Thyroid gland (tissue), 4 donors: Measurements from ENCODE around the gene MEDAG. TPM values are rescaled to one million over a fixed set of nuclear protein-coding genes. Genes with fewer than 3 reads are reported as not detected.

ENCODE experiments used
- DNase-seq, 2 donors: peaks; one replicate each; pipeline ENCODE4 v3.0.0-alpha.2; 2019
- H3K27ac ChIP-seq, 3 donors: fragments of 200-600 bp; sonication (generic); 1 replicate in 2 of 3; 2 replicates in 1 of 3; pipeline ENCODE4 v1.5.1; 2016 to 2019; ENCODE audit warnings: mild to moderate bottlenecking in 1 of 3, moderate library complexity in 1 of 3
- H3K27me3 ChIP-seq: fragments of 200-600 bp; sonication (generic); one replicate; pipeline ENCODE4 v1.5.1; 2019
- H3K36me3 ChIP-seq, 2 donors: fragments of 200-600 bp; sonication (generic); one replicate each; pipeline ENCODE4 v1.5.1; 2016 to 2019
- H3K4me1 ChIP-seq, 2 donors: fragments of 200-600 bp; sonication (generic); one replicate each; pipeline ENCODE4 v1.5.1; 2017 to 2019
- H3K4me3 ChIP-seq, 3 donors: fragments of 200-600 bp; sonication (generic); replicated peaks in 1 of 3; 1 replicate in 2 of 3; 2 replicates in 1 of 3; pipeline ENCODE4 v1.5.1; 2016; ENCODE audit warnings: mild to moderate bottlenecking in 1 of 3
- H3K9me3 ChIP-seq: fragments of 200-600 bp; sonication (generic); one replicate; pipeline ENCODE4 v1.5.1; 2017
- CTCF ChIP-seq, 6 experiments: fragments of 200-600 bp in 3 of 6; fragments of 450-650 bp in 3 of 6; sonication (generic) in 3 of 6; IDR thresholded peaks; one replicate each; pipeline ENCODE4 v1.5.1; 2016 to 2019; ENCODE audit warnings: antibody characterized with exemption in 6 of 6, mild to moderate bottlenecking in 2 of 6, inconsistent platforms in 1 of 6, moderate library complexity in 1 of 6
- POLR2A ChIP-seq, 2 donors: fragments of 450-650 bp; IDR thresholded peaks; one replicate each; pipeline ENCODE4 v1.6.1; 2017; ENCODE audit warnings: antibody characterized with exemption in 2 of 2, mild to moderate bottlenecking in 2 of 2, moderate library complexity in 1 of 2
- WGBS, 2 donors: methylation state at CpG; one replicate each; pipeline ENCODE4 v1.1.5; 2017; 5-methylcytosine and 5-hydroxymethylcytosine counted together
- intact Hi-C: fragments of 100-400 bp; cut with DNase I; formaldehyde crosslinking; loops from one replicate; pipeline ENCODE4 v1.15.1; 2023
- total RNA-seq, 4 donors: library from RNA; depleted of rRNA; stranded (reverse); fragments of >200 nt; gene quantifications; one replicate each; pipeline ENCODE4 v1.2.3, GENCODE V29; 2016

MEDAG gene
- total RNA-seq, 4 donors from 2014 or later = 15.2 to 99.7 (median 46.0) TPM

DNA sequence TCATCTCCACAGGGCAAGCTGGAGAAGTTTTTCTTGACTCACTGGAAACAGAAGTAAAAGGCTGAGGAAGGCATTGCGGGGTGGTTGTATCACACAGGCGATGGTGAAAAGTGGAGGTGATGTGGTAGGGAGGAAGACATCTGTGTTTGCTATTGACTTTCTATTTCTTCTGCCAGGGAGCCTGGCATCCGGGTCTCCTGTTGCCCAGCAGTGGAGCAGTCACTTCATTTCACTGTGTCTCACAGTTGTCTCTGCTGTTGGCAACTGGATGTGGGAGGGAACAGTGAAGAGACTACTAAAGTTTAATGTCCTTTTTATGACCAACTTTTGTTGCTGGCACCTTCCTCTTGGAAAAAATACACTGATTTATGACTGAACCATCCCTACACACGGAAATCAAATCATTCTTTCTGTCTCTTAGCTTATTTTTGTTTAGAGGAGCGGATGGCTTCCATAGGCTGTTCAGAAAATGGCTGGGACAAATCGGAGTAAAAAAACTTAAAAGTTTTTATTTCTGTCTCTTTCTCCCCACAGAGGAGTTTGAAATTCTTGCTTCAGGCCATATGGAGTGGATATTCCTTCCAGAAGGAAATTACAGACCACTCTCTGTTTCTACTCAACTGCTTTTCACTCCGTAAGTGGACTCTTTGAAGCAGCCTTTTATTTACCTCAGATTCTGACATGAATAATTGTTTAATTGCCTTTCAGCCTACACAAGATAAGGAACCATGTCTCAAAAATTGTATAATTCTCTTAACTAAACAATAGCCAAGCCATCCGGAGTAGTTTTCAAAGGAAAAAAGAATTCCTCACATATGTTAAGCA is 23.8 kb upstream of the MEDAG start:
- no peak for DNase-seq
- no peak for TF ChIP-seq CTCF (IDR thresholded peaks at IDR 0.05)
- TF ChIP-seq POLR2A (IDR thresholded peaks at IDR 0.05) = no peak
- no peaks in the 10 kb centered on the region for H3K9me3 ChIP-seq
- intact Hi-C loops = no loop called here
- H3K4me3 ChIP-seq = no peak overlapping the region
- no peaks in the 10 kb centered on the region for H3K36me3 ChIP-seq
- no peaks in the 10 kb centered on the region for H3K4me1 ChIP-seq
- peak overlapping the region in 1 of 3 donors; percentile 49 for H3K27ac ChIP-seq
- no peaks in the 10 kb centered on the region for H3K27me3 ChIP-seq
- WGBS, 2 donors = 69 to 77% methylated on average over 8 of the region's 8 CpGs

GRCh38 chr13:30882996-30883766 is 22.9 kb upstream of the MEDAG start:
- H3K4me3 ChIP-seq = no peak overlapping the region
- H3K27ac ChIP-seq = no peak overlapping the region
- H3K4me1 ChIP-seq = no peaks in the 10 kb centered on the region
- 81 to 83% methylated on average over 13 of the region's 13 CpGs for WGBS, 2 donors
- intact Hi-C loops = no loop called here
- no peaks in the 10 kb centered on the region for H3K36me3 ChIP-seq
- H3K9me3 ChIP-seq = no peaks in the 10 kb centered on the region
- DNase-seq = no peak
- H3K27me3 ChIP-seq = no peaks in the 10 kb centered on the region
- TF ChIP-seq CTCF (IDR thresholded peaks at IDR 0.05) (no peak), POLR2A (IDR thresholded peaks at IDR 0.05) (no peak)

GRCh38 chr13:30884543-30884942 is 21.5 kb upstream of the MEDAG start:
- Histone ChIP-seq H3K9me3 (no peaks in the 10 kb centered on the region), H3K4me3 (no peak overlapping the region), H3K36me3 (no peaks in the 10 kb centered on the region), H3K27ac (no peak overlapping the region), H3K27me3 (no peaks in the 10 kb centered on the region), H3K4me1 (no peaks in the 10 kb centered on the region)
- no peak for TF ChIP-seq POLR2A (IDR thresholded peaks at IDR 0.05)
- TF ChIP-seq CTCF (IDR thresholded peaks at IDR 0.05) = no peak
- no peak for DNase-seq
- intact Hi-C loops = no loop called here
- whole genome bisulfite sequencing, 2 donors = 90 to 93% methylated on average over 5 of the region's 5 CpGs

GRCh38 chr13:30889196-30889690 is 16.8 kb upstream of the MEDAG start:
- no peaks in the 10 kb centered on the region for H3K27me3 ChIP-seq
- H3K4me3 ChIP-seq = no peak overlapping the region
- H3K36me3 ChIP-seq = no peaks in the 10 kb centered on the region
- no peak overlapping the region for H3K27ac ChIP-seq
- 95 to 96% methylated on average over 3 of the region's 3 CpGs for WGBS, 2 donors
- no peaks in the 10 kb centered on the region for H3K9me3 ChIP-seq
- DNase-seq = no peak
- intact Hi-C loops = no loop called here
- TF ChIP-seq POLR2A (IDR thresholded peaks at IDR 0.05) (no peak), CTCF (IDR thresholded peaks at IDR 0.05) (no peak)
- no peaks in the 10 kb centered on the region for H3K4me1 ChIP-seq

DNA sequence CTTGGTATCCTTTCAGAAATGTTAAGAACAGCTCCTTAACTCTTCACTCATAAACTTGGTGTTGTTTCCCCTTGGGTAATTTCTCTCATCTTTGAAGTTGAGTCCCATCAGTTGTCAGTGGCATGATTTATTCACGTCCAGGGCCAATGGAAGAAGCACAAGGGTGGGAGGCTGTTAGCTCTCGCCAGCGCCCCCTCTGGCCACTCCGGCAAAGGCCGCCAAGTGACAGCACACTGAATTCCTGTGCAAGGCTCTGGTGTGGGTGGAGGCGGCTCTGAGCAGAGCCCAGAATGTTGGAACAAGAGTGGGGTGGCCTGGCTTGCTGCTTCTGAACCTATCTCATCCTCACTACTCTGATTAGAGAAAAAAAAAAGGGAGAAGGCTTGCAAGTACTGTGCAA is 13.1 kb upstream of the MEDAG start:
- peaks cover 0 to 3% of the 10 kb centered on the region in 2 donors for H3K4me1 ChIP-seq
- WGBS, 2 donors = 32 to 40% methylated on average over 6 of the region's 6 CpGs
- H3K9me3 ChIP-seq = no peaks in the 10 kb centered on the region
- peak; percentile 14 to 20 for DNase-seq
- no peaks in the 10 kb centered on the region for H3K27me3 ChIP-seq
- H3K4me3 ChIP-seq = no peak overlapping the region
- no peak overlapping the region for H3K27ac ChIP-seq
- intact Hi-C loops = no loop called here
- TF ChIP-seq CTCF (IDR thresholded peaks at IDR 0.05) (peak in 1 of 6 experiments; percentile 15), POLR2A (IDR thresholded peaks at IDR 0.05) (no peak)
- H3K36me3 ChIP-seq = no peaks in the 10 kb centered on the region
